Pancreas (tissue), 10 donors: ENCODE results near the gene NR1I3. TPM values are rescaled to one million over a fixed set of nuclear protein-coding genes. Genes with fewer than 3 reads are reported as not detected.
A peak's percentile ranks its signal among the peaks of the same experiment; 100 is the strongest.

Experiments used
- ATAC-seq, 4 donors: fragments of 200-7000 bp; cut with Tn5 transposase; one replicate each; pipeline versions ENCODE4 v1.8.0 to v1.9.1; 2020; ENCODE audit warnings: mild to moderate bottlenecking in 4 of 4, moderate library complexity in 4 of 4
- DNase-seq, 6 donors: peaks; one replicate each; pipeline ENCODE4 v3.0.0-alpha.2; 2020
- FAIRE-seq: peaks from 2 replicates; lab custom pipeline; 2012; peaks lifted over from hg19 to GRCh38; lab: Jason Lieb, UNC
- H3K27ac ChIP-seq, 4 donors: fragments of 200-600 bp; sonication (generic); 1 replicate in 3 of 4; 2 replicates in 1 of 4; pipeline versions ENCODE4 v1.5.0 to v1.8.0; 2020
- H3K27me3 ChIP-seq, 4 donors: fragments of 200-600 bp; one replicate each; pipeline ENCODE4 v1.8.0; 2021
- H3K36me3 ChIP-seq, 3 donors: fragments of 200-600 bp; sonication (generic) in 1 of 3; one replicate each; pipeline versions ENCODE4 v1.5.0 to v1.8.0; 2020 to 2021
- H3K4me1 ChIP-seq, 3 donors: fragments of 200-600 bp; one replicate each; pipeline ENCODE4 v1.8.0; 2021
- H3K4me3 ChIP-seq, 4 donors: fragments of 200-600 bp; sonication (generic) in 2 of 4; one replicate each; pipeline versions ENCODE4 v1.5.0 to v1.8.0; 2020 to 2021
- H3K9me3 ChIP-seq, 4 donors: fragments of 200-600 bp; one replicate each; pipeline ENCODE4 v1.8.0; 2021
- WGBS, 2 donors: extraction: QIAGEN DNeasy Blood & Tissue Kit; methylation state at CpG; one replicate each; pipeline ENCODE4 v1.1.7; 2013; 5-methylcytosine and 5-hydroxymethylcytosine counted together
- intact Hi-C, 3 donors: fragments of 100-400 bp; cut with DNase I; formaldehyde crosslinking; loops; one replicate each; pipeline versions ENCODE4 v1.11.1 to v1.14.2; 2022
- polyA plus RNA-seq, 2 donors: library from polyadenylated mRNA; stranded (reverse); fragments of 200-250 nt; gene quantifications; one replicate each; pipeline ENCODE4 v1.2.3, GENCODE V29; 2013
- total RNA-seq, 6 donors: library from RNA; stranded (reverse); fragmentation: NEBNext Ultra II Directional in 4 of 6; extraction: Animal tissue kit (Norgen Biotek cat#: 25700) in 4 of 6; gene quantifications; one replicate each; pipeline versions ENCODE4 v1.2.1 to v1.2.4, GENCODE V29; 2021 to 2023
- TF ChIP-seq, protein P1 (sequence below), 4 donors: fragments of 200-600 bp; sonication (generic) in 3 of 4; IDR thresholded peaks; one replicate each; pipeline versions ENCODE4 v1.5.0 to v1.8.0; 2021; ENCODE audit warnings: antibody characterized with exemption in 4 of 4
- donor health status: healthy with polysubstance abuse.
- donor health status: DM: no; HTN: no; CAD: no; lungs with moderate emphysema.
- donor health status: DM: no; HTN: no; CAD: no.
- donor health status: control.
- donor health status: control.
- donor health status: Bipolar disorder and iron deficiency.
- donor health status: DM: yes; HTN: yes; CAD: no.
- donor health status: DM: no; HTN: no; CAD: no.
- donor health status: DM: no; HTN: no; CAD: no.
- donor health status: DM: yes; HTN: yes; CAD: no.

NR1I3 gene
- total and polyA plus RNA-seq, 8 donors, result 0.15 TPM; not detected in 7

DNA sequence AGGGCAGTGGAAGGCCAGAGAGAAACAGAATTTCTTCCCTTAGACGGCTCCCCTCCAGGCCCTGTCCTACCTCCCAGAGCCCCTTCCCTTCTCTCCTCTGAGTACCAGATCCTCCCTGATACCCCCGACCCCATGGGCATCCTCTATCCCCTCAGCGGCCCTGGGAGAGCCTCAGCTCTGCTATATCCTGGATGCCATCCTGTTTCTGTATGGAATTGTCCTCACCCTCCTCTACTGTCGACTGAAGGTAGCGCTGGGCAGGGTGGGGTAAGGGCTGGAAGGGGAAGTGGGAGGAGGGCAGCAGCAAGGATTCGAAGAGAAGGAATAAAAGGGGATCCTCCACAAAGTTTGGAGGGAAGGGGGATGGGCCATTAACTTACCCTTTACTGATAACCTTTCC, 20.2 kb downstream of the NR1I3 start:
- peaks cover 4 to 19% (median 12%) of the 10 kb centered on the region in 3 donors for H3K36me3 ChIP-seq
- TF ChIP-seq, protein P1, sequence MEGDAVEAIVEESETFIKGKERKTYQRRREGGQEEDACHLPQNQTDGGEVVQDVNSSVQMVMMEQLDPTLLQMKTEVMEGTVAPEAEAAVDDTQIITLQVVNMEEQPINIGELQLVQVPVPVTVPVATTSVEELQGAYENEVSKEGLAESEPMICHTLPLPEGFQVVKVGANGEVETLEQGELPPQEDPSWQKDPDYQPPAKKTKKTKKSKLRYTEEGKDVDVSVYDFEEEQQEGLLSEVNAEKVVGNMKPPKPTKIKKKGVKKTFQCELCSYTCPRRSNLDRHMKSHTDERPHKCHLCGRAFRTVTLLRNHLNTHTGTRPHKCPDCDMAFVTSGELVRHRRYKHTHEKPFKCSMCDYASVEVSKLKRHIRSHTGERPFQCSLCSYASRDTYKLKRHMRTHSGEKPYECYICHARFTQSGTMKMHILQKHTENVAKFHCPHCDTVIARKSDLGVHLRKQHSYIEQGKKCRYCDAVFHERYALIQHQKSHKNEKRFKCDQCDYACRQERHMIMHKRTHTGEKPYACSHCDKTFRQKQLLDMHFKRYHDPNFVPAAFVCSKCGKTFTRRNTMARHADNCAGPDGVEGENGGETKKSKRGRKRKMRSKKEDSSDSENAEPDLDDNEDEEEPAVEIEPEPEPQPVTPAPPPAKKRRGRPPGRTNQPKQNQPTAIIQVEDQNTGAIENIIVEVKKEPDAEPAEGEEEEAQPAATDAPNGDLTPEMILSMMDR (IDR thresholded peaks at IDR 0.05), result no peak
- H3K4me3 ChIP-seq, result peak overlapping the region in 1 of 4 donors; percentile 17
- no peaks in the 10 kb centered on the region for H3K27me3 ChIP-seq
- ATAC-seq (no peak), FAIRE-seq (no peak), DNase-seq (no peak)
- WGBS, 2 donors, result 58 to 81% methylated on average over 5 to 6 of the region's 6 CpGs
- H3K27ac ChIP-seq, result peak overlapping the region in 2 of 4 donors; percentile 17 to 44
- no peaks in the 10 kb centered on the region for H3K4me1 ChIP-seq
- intact Hi-C loops, result no loop called here
- H3K9me3 ChIP-seq, result no peaks in the 10 kb centered on the region

DNA sequence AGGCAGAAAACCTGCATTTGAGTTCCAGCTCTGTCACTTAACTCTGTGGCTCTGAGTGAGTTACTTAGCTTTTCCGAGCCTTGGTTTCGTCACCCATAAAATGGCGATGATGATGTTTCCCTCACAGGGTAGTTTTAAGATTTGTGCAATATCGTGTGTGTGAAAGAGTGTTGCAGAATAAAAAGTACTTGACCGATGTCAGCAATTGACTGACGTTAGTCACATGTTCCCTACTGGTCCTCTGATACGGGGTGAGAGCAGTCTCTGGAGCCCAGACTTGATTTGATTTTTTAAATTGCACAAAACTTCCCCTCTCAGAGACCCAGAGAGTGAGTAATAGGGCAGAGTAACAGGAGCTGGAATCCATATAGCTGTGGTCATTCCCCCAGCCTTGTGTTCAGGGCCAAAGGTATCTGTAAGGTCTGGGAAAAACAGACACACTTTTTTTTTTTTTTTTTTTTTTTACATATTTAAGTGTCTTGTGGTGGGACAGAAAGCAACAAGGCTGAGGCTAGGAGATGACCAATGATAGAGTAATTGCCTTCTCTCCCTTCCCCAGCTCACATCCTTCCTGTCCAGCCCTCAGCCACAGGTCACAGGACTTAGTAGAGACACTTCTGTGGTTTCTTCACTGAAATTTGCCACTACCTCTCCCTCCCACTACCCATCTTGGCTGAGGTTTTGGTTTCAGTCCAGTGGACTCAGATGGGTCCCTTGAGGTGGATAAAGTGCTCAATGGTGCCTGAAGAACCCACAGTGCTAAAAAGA, 20.9 kb downstream of the NR1I3 start:
- FAIRE-seq (no peak), ATAC-seq (peak in 3 of 4 donors; percentile 46 to 72 (median 61)), DNase-seq (no peak)
- 56 to 63% methylated on average over 7 of the region's 7 CpGs for WGBS, 2 donors
- Histone ChIP-seq H3K27me3 (no peaks in the 10 kb centered on the region), H3K4me3 (peak overlapping the region in 1 of 4 donors; percentile 17), H3K4me1 (no peaks in the 10 kb centered on the region), H3K36me3 (peaks cover 4 to 25% (median 18%) of the 10 kb centered on the region in 3 donors), H3K27ac (peak overlapping the region in 2 of 4 donors; percentile 57 to 70), H3K9me3 (no peaks in the 10 kb centered on the region)
- TF ChIP-seq, protein P1 (IDR thresholded peaks at IDR 0.05), result no peak
- intact Hi-C loops, result no loop called here

DNA sequence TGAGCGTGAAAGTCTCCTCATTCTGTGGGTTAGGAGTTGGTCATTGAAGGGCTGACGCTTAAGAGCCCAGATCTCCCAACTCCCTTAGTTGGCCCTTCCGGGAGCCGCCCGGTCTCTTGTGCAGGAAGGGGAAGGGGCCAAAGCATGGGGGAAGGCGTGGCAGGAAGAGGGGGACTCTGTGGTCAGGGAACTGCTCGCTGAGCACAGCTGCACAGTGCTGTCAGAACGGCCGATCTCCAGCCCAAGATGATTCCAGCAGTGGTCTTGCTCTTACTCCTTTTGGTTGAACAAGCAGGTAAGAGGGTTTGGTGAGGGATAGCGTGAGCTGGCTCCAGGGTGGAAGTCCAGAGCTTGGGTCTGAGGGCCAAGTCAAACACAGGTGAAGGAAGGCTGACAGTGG, 22.9 kb downstream of the NR1I3 start, which contains the start of gene FCER1G:
Gene FCER1G, plus strand, starts transcription at position 220 of the 400 bp plus-strand sequence. Its CDS starts 27 bp downstream, at position 247.
- no peak for FAIRE-seq

DNA sequence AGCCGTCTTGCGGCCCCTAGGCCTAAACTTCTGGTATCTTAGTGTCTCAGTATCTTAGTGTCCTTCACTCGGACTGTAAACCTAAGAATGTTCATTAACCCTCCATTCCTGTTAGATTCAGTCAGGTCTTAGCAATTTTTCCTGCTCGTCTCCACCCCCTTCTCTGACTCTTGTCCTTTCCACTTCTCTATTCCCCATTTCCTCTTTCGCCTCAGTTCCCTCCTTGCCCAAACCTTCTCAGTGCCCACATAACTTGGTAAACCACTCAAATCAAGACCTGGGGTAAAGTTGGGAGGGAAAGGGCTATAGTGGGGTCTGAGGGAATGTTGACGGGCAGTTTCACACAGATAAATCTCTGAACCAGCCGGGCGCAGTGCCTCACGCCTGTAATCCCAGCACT, 23.6 kb downstream of the NR1I3 start:
- H3K9me3 ChIP-seq, result no peaks in the 10 kb centered on the region
- DNase-seq (no peak), FAIRE-seq (no peak), ATAC-seq (peak in 1 of 4 donors; percentile 19)
- H3K4me3 ChIP-seq, result no peak overlapping the region
- no peaks in the 10 kb centered on the region for H3K4me1 ChIP-seq
- TF ChIP-seq, protein P1 (IDR thresholded peaks at IDR 0.05), result no peak
- intact Hi-C loops, result no loop called here
- WGBS, 2 donors, result 90 to 94% methylated on average over 9 of the region's 9 CpGs
- peak overlapping the region in 2 of 4 donors; percentile 20 to 47 for H3K27ac ChIP-seq
- H3K36me3 ChIP-seq, result peaks cover 4 to 50% (median 18%) of the 10 kb centered on the region in 3 donors
- H3K27me3 ChIP-seq, result no peaks in the 10 kb centered on the region

More for the DNA sequence above, 22.9 kb downstream of the NR1I3 start, which contains the start of gene FCER1G:
- H3K27ac ChIP-seq, result peak within 1 kb of the TSS in 2 of 4 donors; percentile 20 to 47
- H3K4me3 ChIP-seq, result peak within 1 kb of the TSS in 1 of 4 donors; percentile 12
- WGBS, 2 donors, result 87 to 88% methylated on average over 10 of the region's 10 CpGs
- no peaks in the 10 kb centered on the region for H3K4me1 ChIP-seq
- DNase-seq (peak in 1 of 6 donors; percentile 59), ATAC-seq (peak in 3 of 4 donors; percentile 33 to 59 (median 58))
- H3K27me3 ChIP-seq, result no peaks in the 10 kb centered on the region
- TF ChIP-seq, protein P1 (IDR thresholded peaks at IDR 0.05), result no peak
- H3K9me3 ChIP-seq, result no peaks in the 10 kb centered on the region
- H3K36me3 ChIP-seq, result peaks cover 4 to 46% (median 18%) of the 10 kb centered on the region in 3 donors
- intact Hi-C loops, result no loop called here
